K562 (cell line): Measurements from ENCODE around the gene NOTCH1. TPM values are rescaled to one million over a fixed set of nuclear protein-coding genes. Genes with fewer than 3 reads are reported as not detected.

Experiments used
- CBFA2T3 ChIP-seq: fragments of 450-650 bp; IDR thresholded peaks from 2 replicates; pipeline ENCODE4 v1.6.1; 2017
- CHD2 ChIP-seq: IDR thresholded peaks from 2 replicates; pipeline ENCODE4 v1.6.1; 2011; ENCODE audit warnings: low read depth, low read length
- EP300 ChIP-seq: IDR thresholded peaks from 2 replicates; pipeline ENCODE4 v1.6.1; 2012; ENCODE audit warnings: low read length, improper control_type of control experiment
- FOXK2 ChIP-seq, 2 experiments: fragments of 450-650 bp; IDR thresholded peaks in 1 of 2; conservative IDR thresholded peaks in 1 of 2; 2 replicates each; pipeline ENCODE4 v1.6.1; 2016; ENCODE audit warnings: low read depth in 2 of 2, mild to moderate bottlenecking in 1 of 2
- GATA2 ChIP-seq: sonication (generic); formaldehyde crosslinking; IDR thresholded peaks from 2 replicates; pipeline ENCODE4 v1.4.0; 2020; ENCODE audit warnings: mild to moderate bottlenecking, missing genetic modification reagents
- HDAC1 ChIP-seq, 2 experiments: fragments of 450-650 bp; IDR thresholded peaks; 2 replicates each; pipeline ENCODE4 v1.6.1; 2016 to 2017; ENCODE audit warnings: inconsistent platforms in 1 of 2, mild to moderate bottlenecking in 1 of 2, moderate library complexity in 1 of 2
- SAP30 ChIP-seq: fragments of 200-600 bp; sonication (generic); IDR thresholded peaks from 2 replicates; pipeline ENCODE4 v1.6.1; 2012; ENCODE audit warnings: borderline replicate concordance, low read depth, mild to moderate bottlenecking, moderate library complexity, low read length, control low read depth, inconsistent platforms; ENCODE audit not compliant: insufficient read depth, poor library complexity, severe bottlenecking
- TFAM ChIP-seq: fragments of 250-450 bp; sonication (Bioruptor Pico); conservative IDR thresholded peaks from 2 replicates; pipeline ENCODE4 v1.5.0; 2021; ENCODE audit warnings: mild to moderate bottlenecking, moderate library complexity
- ZBTB2 ChIP-seq: fragments of 450-650 bp; IDR thresholded peaks from 2 replicates; pipeline ENCODE4 v1.6.1; 2016; ENCODE audit warnings: antibody characterized with exemption
- ZBTB40 ChIP-seq, 2 experiments: fragments of 450-650 bp in 1 of 2; sonication (generic) in 1 of 2; formaldehyde crosslinking in 1 of 2; IDR thresholded peaks; 2 replicates each; pipeline versions ENCODE4 v1.7.1 to v1.9.0; 2016 to 2022; ENCODE audit warnings: inconsistent platforms in 1 of 2, mild to moderate bottlenecking in 1 of 2, missing genetic modification reagents in 1 of 2
- ZNF324 ChIP-seq: fragments of 250-450 bp; sonication (Bioruptor Pico); IDR thresholded peaks from 2 replicates; pipeline ENCODE4 v1.4.0; 2020; ENCODE audit warnings: mild to moderate bottlenecking
- polyA plus RNA-seq, 8 experiments: library from polyadenylated mRNA; depleted of rRNA in 4 of 8; stranded (reverse) in 5 of 8; unstranded in 3 of 8; fragments of >200 nt; fragmentation: Nextera tagmentation in 2 of 8; fragmentation: Illumina TruSeq in 1 of 8; extraction: Ambion mirVana in 2 of 8; extraction: Trizol in 1 of 8; gene quantifications; 2 replicates each; pipeline versions ENCODE4 v1.2.1 to v1.2.3, GENCODE V29; 2011 to 2014; ENCODE audit warnings: inconsistent platforms in 1 of 8, missing spikeins in 1 of 8
- total RNA-seq, 7 experiments: library from RNA; depleted of rRNA in 6 of 7; stranded (reverse); fragments of >200 nt in 6 of 7; fragmentation: Illumina TruSeq in 2 of 7; extraction: Trizol in 2 of 7; gene quantifications; 2 replicates each; pipeline versions ENCODE4 v1.2.1 to v1.2.3, GENCODE V29; 2011 to 2021; ENCODE audit warnings: low replicate concordance in 1 of 7
- TF ChIP-seq, protein P1 (sequence below), 2 experiments: fragments of 450-650 bp; conservative IDR thresholded peaks; 2 replicates each; pipeline ENCODE4 v1.6.1; 2017; ENCODE audit warnings: mild to moderate bottlenecking in 2 of 2, moderate library complexity in 2 of 2

NOTCH1 gene
- total and polyA plus RNA-seq, 9 of the 15 experiments (the other 6 are each of a cell fraction or from before 2014, with no cell fraction given) = 0.03 to 31.4 (median 2.3) TPM

DNA sequence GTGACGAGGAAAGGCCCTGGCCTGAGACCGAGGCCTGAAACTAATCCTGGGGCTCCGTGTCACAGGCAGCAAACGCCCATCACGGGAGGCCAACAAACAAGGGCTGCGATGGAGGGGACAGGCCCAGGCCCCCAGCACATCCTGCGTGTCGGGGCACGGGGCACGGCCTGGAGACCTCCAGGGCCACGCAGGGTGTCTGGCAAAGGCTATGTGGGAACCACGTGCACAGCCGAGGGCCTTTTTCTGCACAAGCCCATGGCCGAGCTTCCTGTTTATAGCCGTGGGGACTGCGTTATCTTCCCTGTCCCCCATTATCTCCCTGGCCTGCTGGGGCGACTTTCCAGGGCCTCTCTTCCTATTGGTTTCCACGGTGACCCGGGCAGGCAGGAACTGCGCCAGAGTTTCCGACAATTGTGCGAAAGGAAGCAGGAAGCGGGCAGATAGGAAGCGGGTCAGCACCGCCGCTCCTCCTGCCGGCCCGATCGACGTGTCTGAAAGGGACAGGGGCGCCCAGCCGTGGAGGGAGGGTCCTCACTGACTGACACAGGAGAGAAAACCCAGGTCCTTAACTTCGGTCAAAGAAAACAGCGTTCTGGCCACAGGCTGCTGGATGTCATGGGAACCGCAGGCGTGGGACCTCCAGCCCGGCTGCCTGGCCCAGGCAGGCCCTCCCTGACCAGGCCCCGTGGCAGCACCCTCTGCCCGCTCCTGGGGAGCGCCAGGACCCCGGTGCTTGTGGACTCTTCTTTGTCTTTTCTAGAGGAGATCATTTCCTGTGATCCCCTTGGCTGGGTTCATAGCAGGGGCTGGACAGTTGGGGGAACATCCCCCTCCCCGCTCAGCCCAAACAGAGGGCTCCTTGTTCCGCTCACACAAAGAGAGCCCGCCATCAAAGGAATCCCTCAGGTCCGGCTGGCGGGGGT, 33.9 kb downstream of the NOTCH1 start (continued):
- TF ChIP-seq TFAM (CRISPR knock-in tag) (no peak), HDAC1 (IDR thresholded peaks at IDR 0.05) (0 out of 4 replicates have a peak, but pooled peaks of 1 of the 2 experiments have one; percentile 48), SAP30 (peak; percentile 37), CBFA2T3 (peak; percentile 71), ZNF324 (no peak), GATA2 (CRISPR knock-in tag) (peak; percentile 54; the same call in 1 of the 2 replicates), FOXK2 (conservative IDR thresholded peaks at IDR 0.05 in 1 of 2, IDR thresholded peaks at IDR 0.05 in 1 of 2; ENCODE audit: low read depth in 2 of 2) (peak; percentile 65 to 76; a peak in 3 of 4 replicates), EP300 (peak; percentile 54), ZBTB40 (IDR thresholded peaks at IDR 0.05) (peak; percentile 75), ZBTB40 (CRISPR knock-in tag; IDR thresholded peaks at IDR 0.05) (no peak), CHD2 (no peak), ZBTB2 (peak; percentile 50; the same call in 1 of the 2 replicates)
- TF ChIP-seq, protein P1, sequence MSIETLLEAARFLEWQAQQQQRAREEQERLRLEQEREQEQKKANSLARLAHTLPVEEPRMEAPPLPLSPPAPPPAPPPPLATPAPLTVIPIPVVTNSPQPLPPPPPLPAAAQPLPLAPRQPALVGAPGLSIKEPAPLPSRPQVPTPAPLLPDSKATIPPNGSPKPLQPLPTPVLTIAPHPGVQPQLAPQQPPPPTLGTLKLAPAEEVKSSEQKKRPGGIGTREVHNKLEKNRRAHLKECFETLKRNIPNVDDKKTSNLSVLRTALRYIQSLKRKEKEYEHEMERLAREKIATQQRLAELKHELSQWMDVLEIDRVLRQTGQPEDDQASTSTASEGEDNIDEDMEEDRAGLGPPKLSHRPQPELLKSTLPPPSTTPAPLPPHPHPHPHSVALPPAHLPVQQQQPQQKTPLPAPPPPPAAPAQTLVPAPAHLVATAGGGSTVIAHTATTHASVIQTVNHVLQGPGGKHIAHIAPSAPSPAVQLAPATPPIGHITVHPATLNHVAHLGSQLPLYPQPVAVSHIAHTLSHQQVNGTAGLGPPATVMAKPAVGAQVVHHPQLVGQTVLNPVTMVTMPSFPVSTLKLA (conservative IDR thresholded peaks at IDR 0.05) = peak; percentile 87 to 91
